ENCODE data around the gene ABCC6.
"Not testable (repeated sequence)": the region's sequence is repeated elsewhere in the genome, so short reads cannot be mapped to it uniquely, and the experiment has no call there.

Gene ABCC6

DNA sequence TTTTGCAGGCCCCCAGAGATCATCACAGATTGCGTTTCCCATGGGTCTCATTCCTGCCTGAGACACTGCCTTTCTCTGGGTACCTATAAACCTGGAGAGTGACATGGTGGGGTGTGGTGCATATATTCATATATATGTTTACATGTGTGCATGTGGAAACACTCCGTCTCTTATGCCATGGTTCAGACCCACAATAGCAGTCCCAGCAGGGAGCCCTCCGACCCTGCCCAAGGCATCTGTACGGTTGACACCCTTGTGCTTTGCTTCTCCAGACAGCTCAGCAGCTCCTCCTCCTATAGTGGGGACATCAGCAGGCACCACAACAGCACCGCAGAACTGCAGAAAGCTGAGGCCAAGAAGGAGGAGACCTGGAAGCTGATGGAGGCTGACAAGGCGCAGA, 116.8 kb downstream of the ABCC6 start:
- Histone ChIP-seq H4K5ac (ENCODE audit: low read length) (no peak overlapping the region), H3K4me3 (ENCODE audit: low read length) (no peak overlapping the region), H2BK15ac (replicated peaks; ENCODE audit: low read depth) (no peak overlapping the region), H3K79me2 (ENCODE audit: control insufficient read depth, insufficient read depth, low read length) (no peaks in the 10 kb centered on the region), H3K4me1 (ENCODE audit: control insufficient read depth, low read depth, low read length) (no peaks in the 10 kb centered on the region), H2AK5ac (ENCODE audit: low read length) (no peak overlapping the region), H4K8ac (ENCODE audit: low read depth, low read length) (no peak overlapping the region), H3K23ac (ENCODE audit: low read length) (no peak overlapping the region), H3K18ac (ENCODE audit: low read length) (no peak overlapping the region), H3K4ac (ENCODE audit: low read depth, low read length) (no peak overlapping the region), H2BK120ac (ENCODE audit: low read depth, low read length) (no peak overlapping the region), H3K56ac (ENCODE audit: low read length) (no peak overlapping the region), H3K36me3 (ENCODE audit: control insufficient read depth, insufficient read depth, low read length) (peaks cover 8% of the 10 kb centered on the region), H3K4me2 (ENCODE audit: low read length) (no peak overlapping the region), H3K79me1 (ENCODE audit: low read length) (no peaks in the 10 kb centered on the region), H3K27me3 (ENCODE audit: insufficient read depth, low read length, poor library complexity) (no peaks in the 10 kb centered on the region), H2BK5ac (ENCODE audit: low read length) (no peak overlapping the region), H3K27ac (ENCODE audit: low read depth, low read length) (no peak overlapping the region), H3K9ac (ENCODE audit: low read length) (no peak overlapping the region)
- no CpG with 5 or more reads among the region's 6 CpGs for WGBS (ENCODE audit: extremely low coverage, insufficient coverage, low lambda C conversion rate)
- DNase-seq: no peak

DNA sequence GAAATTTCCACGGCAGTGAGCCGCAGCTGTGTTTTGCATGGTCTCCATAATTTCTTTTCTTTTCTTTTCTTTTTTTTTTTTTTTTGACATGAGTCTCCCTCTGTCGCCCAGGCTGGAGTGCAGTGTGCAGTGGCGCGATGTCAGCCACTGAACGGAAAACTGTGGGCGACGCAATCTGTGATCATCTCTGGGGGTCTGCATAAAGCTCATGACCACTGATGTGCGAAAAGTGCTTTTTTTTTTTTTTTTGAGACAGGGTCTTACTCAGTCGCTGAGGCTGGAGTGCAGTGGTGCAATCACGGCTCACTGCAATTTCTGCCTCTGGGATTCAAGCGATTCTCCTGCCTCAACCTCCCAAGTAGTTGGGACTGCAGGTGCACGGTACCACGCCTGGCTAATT, 117.6 kb downstream of the ABCC6 start:
- H3K4ac ChIP-seq (ENCODE audit: low read depth, low read length): no peak overlapping the region

DNA sequence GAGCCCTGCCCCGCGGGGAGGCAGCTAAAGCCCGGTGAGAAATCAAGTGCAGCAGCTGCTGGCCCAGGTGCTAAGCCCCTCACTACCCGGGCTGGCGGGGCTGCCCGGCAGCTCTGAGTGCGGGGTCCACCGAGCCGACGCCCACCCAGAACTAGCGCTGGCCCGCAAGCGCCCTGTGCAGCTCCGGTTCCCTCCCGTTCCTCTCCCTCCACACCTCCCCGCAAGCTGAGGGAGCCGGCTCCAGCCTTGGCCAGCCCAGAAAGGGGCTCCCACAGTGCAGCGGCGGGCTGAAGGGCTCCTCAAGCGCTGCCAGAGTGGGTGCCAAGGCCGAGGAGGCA, 118.5 kb downstream of the ABCC6 start:
- H3K18ac ChIP-seq (ENCODE audit: low read length); H2AK5ac ChIP-seq (ENCODE audit: low read length); H3K27ac ChIP-seq (ENCODE audit: low read depth, low read length); H3K4me3 ChIP-seq (ENCODE audit: low read length); H2BK15ac ChIP-seq (replicated peaks; ENCODE audit: low read depth); H3K4me1 ChIP-seq (ENCODE audit: control insufficient read depth, low read depth, low read length); H3K79me1 ChIP-seq (ENCODE audit: low read length); H4K5ac ChIP-seq (ENCODE audit: low read length); H3K27me3 ChIP-seq (ENCODE audit: insufficient read depth, low read length, poor library complexity); H3K4me2 ChIP-seq (ENCODE audit: low read length); H3K79me2 ChIP-seq (ENCODE audit: control insufficient read depth, insufficient read depth, low read length); H2BK5ac ChIP-seq (ENCODE audit: low read length); H3K4ac ChIP-seq (ENCODE audit: low read depth, low read length); DNase-seq; H4K8ac ChIP-seq (ENCODE audit: low read depth, low read length); H3K23ac ChIP-seq (ENCODE audit: low read length); H3K9ac ChIP-seq (ENCODE audit: low read length); H3K56ac ChIP-seq (ENCODE audit: low read length); H2BK120ac ChIP-seq (ENCODE audit: low read depth, low read length); H3K36me3 ChIP-seq (ENCODE audit: control insufficient read depth, insufficient read depth, low read length): not testable (repeated sequence)
- no CpG with 5 or more reads among the region's 21 CpGs for WGBS (ENCODE audit: extremely low coverage, insufficient coverage, low lambda C conversion rate)

More for the DNA sequence above, 117.6 kb downstream of the ABCC6 start:
- H2BK120ac ChIP-seq (ENCODE audit: low read depth, low read length): no peak overlapping the region
- no peak overlapping the region for H3K4me3 ChIP-seq (ENCODE audit: low read length)
- no peaks in the 10 kb centered on the region for H3K79me2 ChIP-seq (ENCODE audit: control insufficient read depth, insufficient read depth, low read length)
- peaks cover 9% of the 10 kb centered on the region for H3K36me3 ChIP-seq (ENCODE audit: control insufficient read depth, insufficient read depth, low read length)
- no peak overlapping the region for H3K23ac ChIP-seq (ENCODE audit: low read length)
- no peak overlapping the region for H3K56ac ChIP-seq (ENCODE audit: low read length)
- no peaks in the 10 kb centered on the region for H3K27me3 ChIP-seq (ENCODE audit: insufficient read depth, low read length, poor library complexity)
- H4K8ac ChIP-seq (ENCODE audit: low read depth, low read length): no peak overlapping the region
- no peak overlapping the region for H2AK5ac ChIP-seq (ENCODE audit: low read length)
- no peak overlapping the region for H2BK15ac ChIP-seq (replicated peaks; ENCODE audit: low read depth)
- no peak overlapping the region for H3K18ac ChIP-seq (ENCODE audit: low read length)
- no peak overlapping the region for H3K4me2 ChIP-seq (ENCODE audit: low read length)
- no peak overlapping the region for H3K27ac ChIP-seq (ENCODE audit: low read depth, low read length)
- no peaks in the 10 kb centered on the region for H3K79me1 ChIP-seq (ENCODE audit: low read length)
- H4K5ac ChIP-seq (ENCODE audit: low read length): no peak overlapping the region
- DNase-seq: no peak
- no CpG with 5 or more reads among the region's 14 CpGs for WGBS (ENCODE audit: extremely low coverage, insufficient coverage, low lambda C conversion rate)
- no peak overlapping the region for H3K9ac ChIP-seq (ENCODE audit: low read length)
- no peaks in the 10 kb centered on the region for H3K4me1 ChIP-seq (ENCODE audit: control insufficient read depth, low read depth, low read length)
- H2BK5ac ChIP-seq (ENCODE audit: low read length): no peak overlapping the region

DNA sequence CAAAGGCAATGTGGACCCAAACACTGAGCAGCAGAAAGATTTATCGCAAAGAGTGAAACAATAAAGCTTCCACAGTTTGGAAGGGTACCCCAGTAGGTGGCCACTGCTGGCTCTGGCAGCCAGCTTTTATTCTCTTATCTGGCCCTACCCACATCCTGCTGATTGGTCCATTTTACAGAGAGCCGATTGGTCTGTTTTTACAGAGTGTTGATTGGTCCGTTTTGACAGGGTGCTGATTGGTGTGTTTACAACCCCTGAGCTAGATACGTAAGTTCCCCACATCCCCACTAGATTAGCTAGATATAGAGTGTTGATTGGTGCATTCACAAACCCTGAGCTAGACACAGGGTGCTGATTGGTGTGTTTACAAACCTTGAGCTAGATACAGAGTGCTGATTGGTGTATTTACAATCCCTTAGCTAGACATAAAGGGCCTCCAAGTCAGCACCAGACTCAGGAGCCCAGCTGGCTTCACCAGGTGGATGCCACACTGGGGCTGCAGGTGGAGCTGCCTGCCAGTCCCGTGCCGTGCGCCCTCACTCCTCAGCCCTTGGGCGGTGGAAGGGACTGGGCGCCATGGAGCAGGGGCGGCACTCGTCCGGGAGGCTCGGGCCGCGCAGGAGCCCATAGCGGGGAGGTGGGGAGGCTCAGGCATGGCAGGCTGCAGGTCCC, 119.0 kb downstream of the ABCC6 start:
- not testable (repeated sequence) for H3K9ac ChIP-seq (ENCODE audit: low read length)

DNA sequence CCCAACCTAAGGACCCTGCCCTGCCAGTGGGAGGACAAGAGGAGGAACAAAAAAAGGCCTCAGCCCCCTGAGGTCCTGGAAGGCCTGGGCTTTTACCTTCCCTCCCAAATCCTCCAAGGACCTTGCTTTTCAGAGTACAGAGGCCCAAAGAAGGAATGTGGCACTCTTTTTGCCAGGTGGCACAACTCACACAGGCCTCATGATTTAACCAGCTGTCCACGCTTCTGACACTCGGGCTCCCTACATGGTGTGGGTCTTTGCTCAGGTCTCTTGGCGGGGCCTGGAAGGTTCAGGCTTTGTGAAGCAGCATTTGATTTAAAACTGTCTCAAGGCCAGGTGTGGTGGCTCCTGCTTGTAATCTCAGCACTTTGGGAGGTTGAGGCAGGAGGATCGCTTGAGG, 120.6 kb downstream of the ABCC6 start:
- Histone ChIP-seq H2BK5ac (ENCODE audit: low read length) (no peak overlapping the region), H3K18ac (ENCODE audit: low read length) (no peak overlapping the region), H4K5ac (ENCODE audit: low read length) (no peak overlapping the region), H3K79me1 (ENCODE audit: low read length) (no peaks in the 10 kb centered on the region), H3K36me3 (ENCODE audit: control insufficient read depth, insufficient read depth, low read length) (peaks cover 8% of the 10 kb centered on the region), H3K56ac (ENCODE audit: low read length) (no peak overlapping the region), H3K27ac (ENCODE audit: low read depth, low read length) (no peak overlapping the region), H3K79me2 (ENCODE audit: control insufficient read depth, insufficient read depth, low read length) (no peaks in the 10 kb centered on the region), H3K4ac (ENCODE audit: low read depth, low read length) (no peak overlapping the region), H2BK120ac (ENCODE audit: low read depth, low read length) (no peak overlapping the region), H3K4me1 (ENCODE audit: control insufficient read depth, low read depth, low read length) (no peaks in the 10 kb centered on the region), H2AK5ac (ENCODE audit: low read length) (no peak overlapping the region), H4K8ac (ENCODE audit: low read depth, low read length) (no peak overlapping the region), H3K9ac (ENCODE audit: low read length) (no peak overlapping the region), H2BK15ac (replicated peaks; ENCODE audit: low read depth) (no peak overlapping the region), H3K27me3 (ENCODE audit: insufficient read depth, low read length, poor library complexity) (no peaks in the 10 kb centered on the region), H3K4me2 (ENCODE audit: low read length) (no peak overlapping the region), H3K4me3 (ENCODE audit: low read length) (no peak overlapping the region), H3K23ac (ENCODE audit: low read length) (no peak overlapping the region)
- no peak for DNase-seq
- WGBS (ENCODE audit: extremely low coverage, insufficient coverage, low lambda C conversion rate): no CpG with 5 or more reads among the region's 4 CpGs

More for the DNA sequence above, 119.0 kb downstream of the ABCC6 start:
- no CpG with 5 or more reads among the region's 16 CpGs for WGBS (ENCODE audit: extremely low coverage, insufficient coverage, low lambda C conversion rate)
- H2BK15ac ChIP-seq (replicated peaks; ENCODE audit: low read depth); H3K36me3 ChIP-seq (ENCODE audit: control insufficient read depth, insufficient read depth, low read length); H3K18ac ChIP-seq (ENCODE audit: low read length); H3K56ac ChIP-seq (ENCODE audit: low read length); H3K79me1 ChIP-seq (ENCODE audit: low read length); H3K79me2 ChIP-seq (ENCODE audit: control insufficient read depth, insufficient read depth, low read length); H2AK5ac ChIP-seq (ENCODE audit: low read length); H2BK5ac ChIP-seq (ENCODE audit: low read length); H3K4me3 ChIP-seq (ENCODE audit: low read length); H3K23ac ChIP-seq (ENCODE audit: low read length); H3K4me1 ChIP-seq (ENCODE audit: control insufficient read depth, low read depth, low read length); H4K5ac ChIP-seq (ENCODE audit: low read length); H3K27me3 ChIP-seq (ENCODE audit: insufficient read depth, low read length, poor library complexity); H2BK120ac ChIP-seq (ENCODE audit: low read depth, low read length); H3K4me2 ChIP-seq (ENCODE audit: low read length); H3K4ac ChIP-seq (ENCODE audit: low read depth, low read length); H3K27ac ChIP-seq (ENCODE audit: low read depth, low read length); H4K8ac ChIP-seq (ENCODE audit: low read depth, low read length): not testable (repeated sequence)
- DNase-seq: peak; percentile 39

DNA sequence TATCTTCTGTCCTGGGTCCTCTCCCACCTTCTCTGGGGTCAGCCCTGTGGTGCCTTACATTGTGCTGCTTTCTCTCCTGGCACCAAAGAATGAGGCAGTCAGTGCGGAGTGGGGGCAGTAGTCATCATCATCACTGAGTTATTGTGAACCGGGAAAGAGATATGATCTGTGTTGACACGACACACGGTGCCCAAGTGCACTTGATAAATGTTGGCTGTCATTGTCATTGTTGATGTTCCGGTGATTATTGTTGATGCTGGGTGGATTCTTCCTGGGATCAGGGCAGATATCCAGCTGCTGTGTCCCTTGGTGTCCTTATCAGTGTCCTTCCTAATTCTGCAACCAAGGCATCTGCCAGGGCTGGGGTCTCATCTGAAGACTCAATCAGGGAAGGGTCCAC, 121.7 kb downstream of the ABCC6 start:
- H3K36me3 ChIP-seq (ENCODE audit: control insufficient read depth, insufficient read depth, low read length): peaks cover 8% of the 10 kb centered on the region

More for the DNA sequence above, 121.7 kb downstream of the ABCC6 start:
- no peak overlapping the region for H3K9ac ChIP-seq (ENCODE audit: low read length)
- H3K79me2 ChIP-seq (ENCODE audit: control insufficient read depth, insufficient read depth, low read length): no peaks in the 10 kb centered on the region
- H3K4ac ChIP-seq (ENCODE audit: low read depth, low read length): no peak overlapping the region
- H3K27ac ChIP-seq (ENCODE audit: low read depth, low read length): no peak overlapping the region
- no peak overlapping the region for H3K23ac ChIP-seq (ENCODE audit: low read length)
- no peak for DNase-seq
- H3K4me1 ChIP-seq (ENCODE audit: control insufficient read depth, low read depth, low read length): no peaks in the 10 kb centered on the region
- no peak overlapping the region for H3K18ac ChIP-seq (ENCODE audit: low read length)
- H2BK5ac ChIP-seq (ENCODE audit: low read length): no peak overlapping the region
- H3K27me3 ChIP-seq (ENCODE audit: insufficient read depth, low read length, poor library complexity): no peaks in the 10 kb centered on the region
- H2BK120ac ChIP-seq (ENCODE audit: low read depth, low read length): no peak overlapping the region
- H4K5ac ChIP-seq (ENCODE audit: low read length): no peak overlapping the region
- no peak overlapping the region for H4K8ac ChIP-seq (ENCODE audit: low read depth, low read length)
- no peak overlapping the region for H3K4me2 ChIP-seq (ENCODE audit: low read length)
- H3K79me1 ChIP-seq (ENCODE audit: low read length): no peaks in the 10 kb centered on the region
- H2AK5ac ChIP-seq (ENCODE audit: low read length): no peak overlapping the region
- H3K56ac ChIP-seq (ENCODE audit: low read length): no peak overlapping the region
- no peak overlapping the region for H2BK15ac ChIP-seq (replicated peaks; ENCODE audit: low read depth)
- WGBS (ENCODE audit: extremely low coverage, insufficient coverage, low lambda C conversion rate): no CpG with 5 or more reads among the region's 5 CpGs
- no peak overlapping the region for H3K4me3 ChIP-seq (ENCODE audit: low read length)
